Hippocampal formation (tissue), 2 donors: ENCODE measurements around the gene COL18A1.
"Not testable (repeated sequence)": the region's sequence is repeated elsewhere in the genome, so short reads cannot be mapped to it uniquely, and the experiment has no call there.

ENCODE experiments used
- DNase-seq, 2 donors: peaks; one replicate each; lab custom pipeline; 2025; lab: John Stamatoyannopoulos, UW

Gene COL18A1

DNA sequence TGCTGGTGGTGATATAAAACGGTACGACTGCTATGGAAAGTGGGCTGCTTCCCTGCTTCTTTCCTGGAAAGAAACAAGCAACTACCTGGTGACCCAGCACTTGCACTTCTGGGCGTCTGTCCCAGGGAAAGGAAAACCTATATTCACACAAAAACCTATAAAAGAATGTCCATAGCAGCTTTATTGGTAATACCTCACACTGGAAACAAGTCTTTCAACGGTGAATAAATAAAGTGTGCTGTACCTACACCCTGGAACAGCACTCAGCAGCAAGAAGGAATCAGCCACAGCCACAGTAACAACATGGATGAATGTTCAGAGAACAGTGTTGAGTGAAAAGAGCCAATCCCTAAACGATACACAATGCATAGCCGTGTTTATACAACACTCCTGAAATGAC lies 117.4 kb downstream of the COL18A1 start:
- DNase-seq, result no peak

DNA sequence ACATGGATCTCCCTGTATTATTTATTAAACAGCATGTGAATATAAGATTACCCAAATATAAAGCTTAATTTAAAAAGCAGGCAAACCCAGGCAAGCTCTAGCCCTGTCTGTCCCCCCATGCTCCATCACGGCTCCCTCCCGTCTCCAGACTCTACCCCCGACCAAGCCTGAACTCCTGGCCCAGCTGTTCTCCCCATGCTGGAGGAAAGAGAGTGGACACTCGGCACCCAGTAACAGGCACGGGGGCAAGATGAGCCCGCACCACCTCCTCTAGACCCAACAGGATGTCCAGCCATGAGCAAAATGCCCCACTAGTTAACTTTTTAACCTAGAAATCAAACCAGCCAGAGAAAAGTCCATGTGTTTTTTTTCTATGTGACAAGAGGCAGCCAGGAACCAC lies 118.0 kb downstream of the COL18A1 start:
- no peak for DNase-seq

DNA sequence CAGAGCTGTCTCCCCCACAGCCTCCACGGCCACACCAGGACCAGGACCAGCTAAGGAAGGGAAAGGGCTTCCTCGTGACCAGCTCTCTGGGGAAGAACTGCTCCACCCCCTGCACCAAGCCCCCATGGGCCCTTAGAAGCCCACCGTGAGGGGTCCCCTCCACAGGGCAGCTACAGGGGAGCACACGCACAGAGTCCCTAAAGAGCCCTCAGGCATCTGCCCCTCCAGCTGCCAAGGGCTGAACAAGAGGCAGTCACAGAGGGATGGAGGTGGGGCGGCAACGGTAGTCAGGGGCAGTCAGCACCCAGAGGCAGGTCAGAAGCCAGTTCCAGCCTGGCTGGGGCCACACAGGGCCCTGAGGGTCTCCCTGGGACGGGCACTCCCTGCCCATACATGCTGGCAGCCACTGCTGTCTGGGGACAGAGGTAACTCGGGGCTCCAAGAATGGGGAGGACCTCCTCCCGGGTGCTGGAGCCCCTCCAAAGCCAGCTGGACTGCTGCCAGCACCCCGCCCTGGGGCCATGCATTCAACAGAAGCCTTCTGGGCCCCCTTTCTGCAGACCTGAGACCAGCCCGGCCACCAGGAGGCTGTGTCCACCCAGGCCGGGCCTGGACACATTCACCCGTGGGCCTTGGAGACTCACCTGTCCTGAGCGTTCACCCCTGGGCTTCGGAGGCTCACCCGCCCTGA lies 118.6 kb downstream of the COL18A1 start:
- DNase-seq, result no peak

DNA sequence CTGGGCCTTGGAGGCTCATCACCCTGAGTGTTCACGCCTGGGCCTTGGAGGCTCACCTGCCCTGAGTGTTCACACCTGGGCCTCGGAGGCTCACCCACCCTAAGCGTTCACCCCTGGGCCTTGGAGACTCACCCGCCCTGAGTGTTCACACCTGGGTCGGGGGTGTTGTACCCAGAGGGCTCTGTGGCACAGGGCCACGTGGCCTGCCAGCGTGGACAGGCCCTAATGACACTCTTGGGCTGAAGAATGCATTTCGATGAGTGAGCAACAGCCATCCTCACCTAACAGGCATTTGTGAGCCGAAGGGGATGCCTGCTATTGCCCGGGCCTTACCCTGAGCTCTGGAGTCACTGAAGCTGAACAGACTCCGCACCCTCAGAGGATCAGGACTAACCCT lies 119.8 kb downstream of the COL18A1 start:
- DNase-seq, result no peak

- DNase-seq, result no peak
Measured at GRCh38 chr21:45525153-45525909, 120.4 kb downstream of the COL18A1 start.

GRCh38 chr21:45525910-45526306 lies 120.9 kb downstream of the COL18A1 start:
- DNase-seq, result no peak

DNA sequence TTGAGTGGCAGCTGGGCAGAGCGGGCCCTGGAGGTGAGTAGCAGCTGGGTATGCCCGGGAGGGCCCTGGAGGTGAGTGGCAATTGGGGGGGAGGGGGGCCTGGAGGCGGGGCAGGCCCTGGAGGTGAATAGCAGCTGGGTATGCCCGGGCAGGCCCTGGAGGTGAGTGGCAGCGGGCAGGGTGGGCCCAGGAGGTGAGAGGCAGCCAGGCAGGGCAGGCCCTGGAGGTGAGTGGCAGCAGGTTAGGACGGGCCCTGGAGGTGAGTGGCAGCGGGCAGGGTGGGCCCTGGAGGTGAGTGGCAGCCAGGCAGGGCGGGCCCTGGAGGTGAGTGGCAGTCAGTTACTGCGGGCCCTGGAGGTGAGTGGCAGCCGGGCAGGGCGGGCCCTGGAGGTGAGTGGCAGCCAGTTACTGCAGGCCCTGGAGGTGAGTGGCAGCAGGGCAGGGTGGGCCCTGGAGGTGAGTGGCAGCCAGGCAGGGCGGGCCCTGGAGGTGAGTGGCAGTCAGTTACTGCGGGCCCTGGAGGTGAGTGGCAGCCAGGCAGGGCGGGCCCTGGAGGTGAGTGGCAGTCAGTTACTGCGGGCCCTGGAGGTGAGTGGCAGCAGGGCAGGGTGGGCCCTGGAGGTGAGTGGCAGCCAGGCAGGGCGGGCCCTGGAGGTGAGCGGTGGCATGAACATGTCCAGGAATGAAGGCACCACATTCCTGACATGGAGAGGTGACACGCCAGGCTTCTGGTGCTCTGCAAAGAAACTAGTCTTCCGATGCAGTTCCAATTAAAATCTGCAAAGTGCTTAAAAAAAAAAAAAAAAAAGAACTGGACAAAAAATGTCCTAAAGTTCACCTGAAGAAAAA lies 122.4 kb downstream of the COL18A1 start:
- not testable (repeated sequence) for DNase-seq

GRCh38 chr21:45528028-45528705 lies 123.2 kb downstream of the COL18A1 start:
- no peak for DNase-seq

GRCh38 chr21:45528981-45529784 lies 124.2 kb downstream of the COL18A1 start:
- no peak for DNase-seq

- DNase-seq, result no peak
Measured at GRCh38 chr21:45529785-45530422, 124.9 kb downstream of the COL18A1 start.

DNA sequence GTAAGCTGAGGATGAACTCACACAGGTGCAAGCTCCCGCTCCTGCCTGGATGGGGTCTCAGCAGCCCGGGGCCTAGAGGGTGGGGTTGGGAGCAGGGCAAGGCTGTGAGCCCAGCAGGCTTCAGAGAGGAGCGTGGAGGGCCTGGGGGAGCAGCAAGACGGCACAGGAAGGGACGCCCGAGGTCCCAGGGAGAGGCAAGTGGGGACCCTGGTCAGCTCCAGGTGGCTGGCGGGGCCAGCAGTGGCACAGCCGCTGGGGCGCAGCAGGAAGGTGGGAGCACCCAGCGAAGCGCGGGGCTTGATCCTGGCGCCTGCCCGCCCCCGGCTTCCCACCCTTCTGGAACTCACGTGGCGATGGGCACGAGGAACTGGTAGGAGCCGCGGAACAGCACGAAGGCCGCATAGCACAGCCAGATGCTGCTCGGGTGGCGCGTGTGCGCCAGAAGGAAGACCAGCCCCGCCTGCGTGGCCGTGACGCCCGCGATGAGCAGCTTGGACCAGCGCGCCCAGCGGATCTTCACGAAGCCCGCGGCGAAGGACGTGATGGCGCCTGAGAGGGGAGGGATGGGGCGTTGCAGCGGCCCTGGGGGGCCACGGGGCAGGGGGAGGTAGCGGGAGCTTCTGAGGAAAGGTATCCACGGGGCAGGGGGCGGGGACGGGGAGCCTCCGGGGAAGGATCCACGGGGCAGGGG lies 125.6 kb downstream of the COL18A1 start:
- DNase-seq, result no peak

DNA sequence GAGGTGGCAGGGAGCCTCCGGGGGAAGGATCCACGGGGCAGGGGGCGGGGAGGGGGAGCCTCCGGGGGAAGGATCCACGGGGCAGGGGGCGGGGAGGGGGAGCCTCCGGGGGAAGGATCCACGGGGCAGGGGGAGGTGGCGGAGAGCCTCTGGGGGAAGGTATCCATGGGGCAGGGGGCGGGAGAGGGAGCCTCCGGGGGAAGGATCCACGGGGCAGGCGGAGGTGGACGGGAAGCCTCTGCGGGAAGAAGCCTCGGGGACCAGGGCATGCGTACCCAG lies 126.1 kb downstream of the COL18A1 start:
- DNase-seq, result not testable (repeated sequence)

GRCh38 chr21:45531393-45532215 lies 126.6 kb downstream of the COL18A1 start:
- DNase-seq, result no peak

DNA sequence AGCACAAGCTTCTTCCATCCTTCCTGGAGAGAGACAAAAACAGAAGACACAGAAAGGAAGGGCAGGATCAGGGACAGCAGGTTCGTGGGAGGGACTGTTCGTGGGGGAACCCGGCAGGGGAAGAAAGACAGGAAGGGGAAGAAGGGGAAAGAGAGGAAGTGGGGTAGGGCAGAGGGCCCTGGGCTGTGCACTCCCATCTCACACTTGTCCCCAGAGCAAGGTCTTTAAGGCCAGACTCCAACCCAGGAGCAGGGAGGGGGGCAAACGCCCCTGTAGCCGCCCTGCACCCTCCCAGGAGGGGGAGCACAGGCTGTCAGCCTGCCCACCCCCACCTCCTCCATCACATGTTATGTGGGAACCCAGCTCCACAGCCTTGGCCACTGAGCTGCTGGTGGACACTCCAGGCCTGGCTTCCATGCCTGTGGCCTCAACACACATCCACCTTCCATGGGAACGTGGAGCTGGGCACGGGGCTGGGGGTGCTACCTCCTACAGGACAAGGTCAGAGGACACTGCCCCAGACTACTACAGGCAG lies 127.9 kb downstream of the COL18A1 start:
- peak in 1 of 2 donors; percentile 29 for DNase-seq

DNA sequence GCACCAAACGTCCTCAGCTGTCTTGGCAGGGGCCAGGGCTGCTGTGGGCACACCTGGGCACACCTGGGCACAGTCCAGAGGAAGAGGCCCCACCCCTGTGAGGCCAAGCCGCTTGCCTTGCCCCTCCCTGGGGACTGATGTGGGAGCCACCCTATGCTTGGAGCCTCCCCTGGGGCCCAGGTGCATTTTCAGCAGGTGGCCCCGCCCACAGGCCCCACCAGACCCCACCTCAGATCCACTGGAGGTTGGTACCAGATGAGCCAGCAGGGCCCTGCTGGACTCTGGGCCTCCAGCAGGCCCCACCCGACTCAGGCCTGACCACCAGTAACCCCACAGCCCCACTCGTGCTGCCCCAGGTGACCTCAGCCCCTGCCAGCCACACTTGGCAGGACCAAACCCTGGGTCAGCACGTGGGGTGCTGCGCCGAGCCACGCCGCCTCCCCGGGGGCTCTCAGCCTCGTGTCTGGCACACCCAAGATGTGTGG lies 128.4 kb downstream of the COL18A1 start:
- DNase-seq, result no peak

GRCh38 chr21:45533846-45534635 lies 129.1 kb downstream of the COL18A1 start:
- no peak for DNase-seq

GRCh38 chr21:45534636-45535331 lies 129.8 kb downstream of the COL18A1 start:
- peak; percentile 28 to 36 for DNase-seq
